ENCODE data around the gene KCNH4.

- TF ChIP-seq, protein P1, sequence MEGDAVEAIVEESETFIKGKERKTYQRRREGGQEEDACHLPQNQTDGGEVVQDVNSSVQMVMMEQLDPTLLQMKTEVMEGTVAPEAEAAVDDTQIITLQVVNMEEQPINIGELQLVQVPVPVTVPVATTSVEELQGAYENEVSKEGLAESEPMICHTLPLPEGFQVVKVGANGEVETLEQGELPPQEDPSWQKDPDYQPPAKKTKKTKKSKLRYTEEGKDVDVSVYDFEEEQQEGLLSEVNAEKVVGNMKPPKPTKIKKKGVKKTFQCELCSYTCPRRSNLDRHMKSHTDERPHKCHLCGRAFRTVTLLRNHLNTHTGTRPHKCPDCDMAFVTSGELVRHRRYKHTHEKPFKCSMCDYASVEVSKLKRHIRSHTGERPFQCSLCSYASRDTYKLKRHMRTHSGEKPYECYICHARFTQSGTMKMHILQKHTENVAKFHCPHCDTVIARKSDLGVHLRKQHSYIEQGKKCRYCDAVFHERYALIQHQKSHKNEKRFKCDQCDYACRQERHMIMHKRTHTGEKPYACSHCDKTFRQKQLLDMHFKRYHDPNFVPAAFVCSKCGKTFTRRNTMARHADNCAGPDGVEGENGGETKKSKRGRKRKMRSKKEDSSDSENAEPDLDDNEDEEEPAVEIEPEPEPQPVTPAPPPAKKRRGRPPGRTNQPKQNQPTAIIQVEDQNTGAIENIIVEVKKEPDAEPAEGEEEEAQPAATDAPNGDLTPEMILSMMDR (IDR thresholded peaks at IDR 0.05): no peak
- no peak for TF ChIP-seq POLR2AphosphoS5 (IDR thresholded peaks at IDR 0.05)
These were observed 21.0 kb downstream of the KCNH4 start for GRCh38 chr17:42159796-42160530.
